ENCODE results near the gene MPC1.
A peak's percentile ranks its signal among the peaks of the same experiment; 100 is the strongest.

The MPC1 gene

GRCh38 chr6:166351715-166352285, 30.9 kb downstream of the MPC1 start:
- H4K20me1 ChIP-seq (ENCODE audit: insufficient read depth, low read length) = no peaks in the 10 kb centered on the region
- H3K79me2 ChIP-seq (ENCODE audit: insufficient read depth, low read length) = no peaks in the 10 kb centered on the region
- no peak overlapping the region for H3K4me3 ChIP-seq (ENCODE audit: low read depth, low read length, poor library complexity, severe bottlenecking)
- no peaks in the 10 kb centered on the region for H3F3A ChIP-seq (ENCODE audit: insufficient read depth, low read length)
- H3K27ac ChIP-seq (ENCODE audit: low read depth, low read length, poor library complexity, severe bottlenecking) = no peak overlapping the region
- H3K9me2 ChIP-seq (ENCODE audit: low read depth, low read length) = no peaks in the 10 kb centered on the region
- peaks cover 9% of the 10 kb centered on the region for H3K4me1 ChIP-seq (ENCODE audit: insufficient read depth, low read length, severe bottlenecking)
- no peak for TF ChIP-seq CTCF (IDR thresholded peaks at IDR 0.05; ENCODE audit: low read length)
- H3K36me3 ChIP-seq (ENCODE audit: insufficient read depth, low read length) = no peaks in the 10 kb centered on the region
- H3K9ac ChIP-seq (ENCODE audit: low read length) = no peak overlapping the region
- no peak overlapping the region for H2AFZ ChIP-seq (ENCODE audit: low read length)
- H3K4me2 ChIP-seq (ENCODE audit: low read length) = peak overlapping the region; percentile 40; the same call in 1 of the 2 replicates
- H3K27me3 ChIP-seq (ENCODE audit: insufficient read depth, low read length) = 0 out of 2 replicates have a peak, but pooled peaks cover 4% of the 10 kb centered on the region
- H3K9me3 ChIP-seq (ENCODE audit: low read length) = no peaks in the 10 kb centered on the region; the same call in 1 of the 2 replicates

- Histone ChIP-seq H3K79me2 (ENCODE audit: insufficient read depth, low read length) (no peaks in the 10 kb centered on the region), H3K4me1 (ENCODE audit: insufficient read depth, low read length, severe bottlenecking) (peaks cover 12% of the 10 kb centered on the region), H3K27me3 (ENCODE audit: insufficient read depth, low read length) (0 out of 2 replicates have a peak, but pooled peaks cover 4% of the 10 kb centered on the region), H3K36me3 (ENCODE audit: insufficient read depth, low read length) (no peaks in the 10 kb centered on the region), H3K27ac (ENCODE audit: low read depth, low read length, poor library complexity, severe bottlenecking) (no peak overlapping the region), H3F3A (ENCODE audit: insufficient read depth, low read length) (no peaks in the 10 kb centered on the region), H2AFZ (ENCODE audit: low read length) (no peak overlapping the region), H3K9ac (ENCODE audit: low read length) (no peak overlapping the region), H3K4me2 (ENCODE audit: low read length) (no peak overlapping the region), H3K9me3 (ENCODE audit: low read length) (no peaks in the 10 kb centered on the region; the same call in 1 of the 2 replicates), H3K9me2 (ENCODE audit: low read depth, low read length) (no peaks in the 10 kb centered on the region), H4K20me1 (ENCODE audit: insufficient read depth, low read length) (no peaks in the 10 kb centered on the region), H3K4me3 (ENCODE audit: low read depth, low read length, poor library complexity, severe bottlenecking) (no peak overlapping the region)
- no peak for TF ChIP-seq CTCF (IDR thresholded peaks at IDR 0.05; ENCODE audit: low read length)
- TF ChIP-seq EZH2 (IDR thresholded peaks at IDR 0.05; ENCODE audit: borderline replicate concordance, low read length) = no peak
Observed at GRCh38 chr6:166348305-166348949, 34.3 kb downstream of the MPC1 start.

GRCh38 chr6:166346965-166347364, 35.8 kb downstream of the MPC1 start:
- Histone ChIP-seq H3K4me3 (ENCODE audit: low read depth, low read length, poor library complexity, severe bottlenecking) (no peak overlapping the region), H4K20me1 (ENCODE audit: insufficient read depth, low read length) (no peaks in the 10 kb centered on the region), H3K4me1 (ENCODE audit: insufficient read depth, low read length, severe bottlenecking) (peaks cover 14% of the 10 kb centered on the region), H3K9me3 (ENCODE audit: low read length) (no peaks in the 10 kb centered on the region; the same call in 1 of the 2 replicates), H3K4me2 (ENCODE audit: low read length) (no peak overlapping the region), H3K27ac (ENCODE audit: low read depth, low read length, poor library complexity, severe bottlenecking) (no peak overlapping the region), H2AFZ (ENCODE audit: low read length) (no peak overlapping the region), H3K9me2 (ENCODE audit: low read depth, low read length) (no peaks in the 10 kb centered on the region), H3K79me2 (ENCODE audit: insufficient read depth, low read length) (peaks cover 2% of the 10 kb centered on the region), H3K27me3 (ENCODE audit: insufficient read depth, low read length) (0 out of 2 replicates have a peak, but pooled peaks cover 4% of the 10 kb centered on the region), H3K9ac (ENCODE audit: low read length) (no peak overlapping the region), H3K36me3 (ENCODE audit: insufficient read depth, low read length) (no peaks in the 10 kb centered on the region), H3F3A (ENCODE audit: insufficient read depth, low read length) (no peaks in the 10 kb centered on the region)
- TF ChIP-seq CTCF (IDR thresholded peaks at IDR 0.05; ENCODE audit: low read length) (no peak), EZH2 (IDR thresholded peaks at IDR 0.05; ENCODE audit: borderline replicate concordance, low read length) (no peak)

All from OCI-LY1 (cell line).